Stimulated activated CD8-positive, alpha-beta memory T cell treated with anti-CD3 and anti-CD28 coated beads, Interleukin-15, amount 100 ng/mL, for 24 hours (primary cell): ENCODE data around the gene OPCML.

Experiments
- DNase-seq: peaks from one replicate; pipeline ENCODE4 v3.0.0-alpha.2; 2020; ENCODE audit warnings: low read depth

Gene OPCML

GRCh38 chr11:133541021-133541719, 8.9 kb upstream of the OPCML start:
- no peak for DNase-seq

GRCh38 chr11:133536198-133536597, 3.9 kb upstream of the OPCML start:
- DNase-seq: no peak

- DNase-seq: no peak
Observed at GRCh38 chr11:133533205-133533604, 904 bp upstream of the OPCML start.

DNA sequence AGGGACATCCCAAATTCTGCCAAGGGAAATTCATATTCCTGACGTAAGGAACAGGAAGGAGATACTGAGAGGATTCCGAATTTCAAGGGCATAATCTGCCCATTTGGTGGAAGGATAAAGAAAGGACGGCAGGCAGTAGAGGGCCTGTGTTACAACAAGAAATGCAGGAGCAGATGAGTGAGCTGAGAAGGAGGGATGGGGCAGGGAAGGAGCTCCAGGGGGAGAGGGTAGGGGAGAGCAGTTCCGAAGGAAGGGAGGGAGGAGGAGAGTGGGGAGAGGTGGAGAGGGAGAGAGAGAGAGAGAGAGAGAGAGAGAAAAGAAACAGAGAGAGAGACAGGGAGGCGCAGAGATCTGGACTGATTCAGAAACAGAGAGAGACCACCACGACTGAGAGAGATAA, 843 bp downstream of the OPCML start:
- no peak for DNase-seq

- DNase-seq: no peak
Observed at GRCh38 chr11:133530501-133530835, 1.8 kb downstream of the OPCML start.

GRCh38 chr11:133529807-133530500, 2.3 kb downstream of the OPCML start:
- no peak for DNase-seq

DNA sequence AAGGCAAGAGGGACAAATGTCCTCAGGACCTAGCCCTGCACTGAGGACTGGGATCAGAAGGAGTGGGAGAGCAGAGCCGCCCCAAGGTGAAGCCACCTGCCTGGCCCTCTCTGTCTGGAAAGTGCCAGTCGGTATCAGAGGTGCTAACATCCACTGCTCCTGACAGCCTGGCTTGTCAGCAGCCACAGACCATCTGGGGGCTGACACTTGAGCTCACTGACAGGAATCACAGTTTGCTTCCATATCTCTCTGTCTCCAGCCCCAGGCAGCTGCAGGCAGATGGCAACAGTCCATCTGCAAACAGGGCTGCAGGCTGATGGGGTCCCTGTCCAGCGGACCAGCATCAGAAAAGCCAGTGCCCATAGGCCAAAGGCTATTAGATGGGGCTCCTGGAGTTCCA, 5.5 kb downstream of the OPCML start:
- DNase-seq: no peak

- no peak for DNase-seq
Observed at GRCh38 chr11:133525976-133526375, 6.3 kb downstream of the OPCML start.

- DNase-seq: no peak
Observed at GRCh38 chr11:133524488-133524887, 7.8 kb downstream of the OPCML start.

GRCh38 chr11:133522344-133522743, 10.0 kb downstream of the OPCML start:
- no peak for DNase-seq

DNA sequence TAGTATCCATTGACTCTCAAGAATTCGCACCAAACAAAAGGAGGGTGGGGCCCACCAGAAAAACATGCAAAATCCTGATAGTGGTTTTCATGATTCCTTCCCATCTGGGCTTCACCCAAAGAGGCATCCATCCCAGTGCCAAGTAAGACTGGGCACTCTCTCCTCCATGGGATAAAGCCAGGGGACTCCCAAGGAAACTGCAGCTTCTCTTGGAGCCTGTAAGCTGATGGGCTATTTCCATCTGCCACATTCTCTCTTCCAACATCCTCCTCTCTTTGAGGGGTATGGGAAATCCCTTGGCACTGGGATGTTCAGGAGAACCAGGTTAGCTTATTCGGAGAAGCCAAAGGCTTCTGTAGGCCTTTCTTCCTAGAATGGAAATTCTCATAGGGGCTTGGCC, 10.8 kb downstream of the OPCML start:
- DNase-seq: no peak

DNA sequence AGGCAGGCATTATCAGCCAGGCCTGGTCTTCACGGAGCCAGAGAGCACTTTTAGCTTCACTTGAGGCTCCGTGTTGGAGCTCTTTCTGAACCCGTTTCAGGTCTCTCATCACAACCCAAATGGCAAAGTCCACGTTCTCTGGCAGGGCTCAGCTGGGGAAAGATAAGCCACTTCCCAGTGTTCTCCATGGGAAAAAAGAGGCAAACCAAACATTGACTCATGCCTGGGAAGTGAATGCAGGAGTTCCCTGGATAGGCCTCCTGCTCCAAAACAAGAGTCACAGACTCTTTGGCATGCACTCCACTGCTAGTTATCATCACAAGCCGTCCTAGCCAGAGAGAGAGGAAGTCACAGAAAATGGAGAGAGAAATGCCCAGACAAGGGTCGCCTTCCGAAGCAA, 11.6 kb downstream of the OPCML start:
- DNase-seq: no peak

DNA sequence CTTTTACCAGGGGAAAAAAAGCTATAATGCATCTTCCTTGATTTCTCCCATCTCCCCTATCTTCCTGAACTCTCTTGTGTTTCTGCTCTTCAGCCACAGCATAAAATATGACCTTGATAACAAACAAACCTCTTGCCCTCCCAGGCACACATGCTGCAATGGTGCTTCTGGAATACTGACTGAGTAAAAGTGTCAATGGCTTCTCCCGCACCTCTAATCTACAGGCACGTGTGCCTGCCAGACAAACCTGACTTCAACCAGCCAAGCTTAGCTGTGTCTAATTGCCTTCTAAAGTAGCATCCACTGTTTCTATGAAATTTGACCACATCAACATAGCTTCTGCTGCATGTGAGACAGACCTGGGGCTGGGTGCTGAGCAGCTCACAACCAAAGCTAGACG, 12.7 kb downstream of the OPCML start:
- no peak for DNase-seq

DNA sequence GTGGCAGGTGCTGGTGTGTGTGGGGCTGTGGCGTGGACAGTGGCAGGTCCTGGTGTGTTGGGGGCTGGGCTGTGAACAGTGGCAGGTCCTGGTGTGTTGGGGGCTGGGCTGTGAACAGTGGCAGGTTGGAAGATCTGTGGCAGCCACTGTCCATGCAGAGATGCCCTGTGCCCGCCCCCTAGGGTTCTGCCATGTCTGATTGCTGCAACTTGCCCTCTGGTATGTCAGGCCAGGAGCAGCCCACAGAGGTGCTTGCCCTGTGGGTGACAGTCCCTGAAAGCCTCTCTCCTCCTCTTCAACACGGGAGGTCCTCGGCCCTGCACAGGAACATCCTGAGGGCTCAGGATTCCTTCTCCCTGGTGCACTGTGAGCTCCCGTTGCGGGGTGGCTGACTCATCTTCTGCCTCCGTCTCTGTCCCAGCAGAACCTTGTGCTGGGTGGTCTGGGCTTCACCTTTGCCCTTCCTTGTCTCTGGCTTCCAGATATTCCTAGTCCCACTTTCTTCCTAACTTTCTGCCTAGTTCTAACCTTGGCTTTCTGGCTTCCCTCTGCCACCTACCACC, 13.5 kb downstream of the OPCML start:
- DNase-seq: no peak

DNA sequence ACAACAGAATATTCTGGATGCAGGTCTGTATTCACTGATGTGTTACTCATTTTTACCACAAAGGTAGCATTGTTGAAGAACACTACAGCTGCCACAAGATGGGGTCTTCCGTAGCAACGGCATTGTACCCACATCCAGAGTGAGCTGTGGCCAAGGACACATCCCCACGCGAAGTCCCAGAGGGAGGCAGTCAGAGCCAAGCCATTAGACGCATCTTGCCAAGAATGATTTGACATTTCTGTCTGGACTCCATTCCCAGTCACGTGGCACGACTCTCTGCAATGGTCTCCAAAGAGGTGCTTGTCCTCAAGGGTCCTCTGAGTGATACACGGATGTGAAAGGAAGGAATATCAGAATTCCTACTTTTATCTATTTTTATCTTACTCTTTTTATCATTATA, 15.5 kb downstream of the OPCML start:
- DNase-seq: no peak

- DNase-seq: no peak
Observed at GRCh38 chr11:133515107-133515506, 17.2 kb downstream of the OPCML start.

DNA sequence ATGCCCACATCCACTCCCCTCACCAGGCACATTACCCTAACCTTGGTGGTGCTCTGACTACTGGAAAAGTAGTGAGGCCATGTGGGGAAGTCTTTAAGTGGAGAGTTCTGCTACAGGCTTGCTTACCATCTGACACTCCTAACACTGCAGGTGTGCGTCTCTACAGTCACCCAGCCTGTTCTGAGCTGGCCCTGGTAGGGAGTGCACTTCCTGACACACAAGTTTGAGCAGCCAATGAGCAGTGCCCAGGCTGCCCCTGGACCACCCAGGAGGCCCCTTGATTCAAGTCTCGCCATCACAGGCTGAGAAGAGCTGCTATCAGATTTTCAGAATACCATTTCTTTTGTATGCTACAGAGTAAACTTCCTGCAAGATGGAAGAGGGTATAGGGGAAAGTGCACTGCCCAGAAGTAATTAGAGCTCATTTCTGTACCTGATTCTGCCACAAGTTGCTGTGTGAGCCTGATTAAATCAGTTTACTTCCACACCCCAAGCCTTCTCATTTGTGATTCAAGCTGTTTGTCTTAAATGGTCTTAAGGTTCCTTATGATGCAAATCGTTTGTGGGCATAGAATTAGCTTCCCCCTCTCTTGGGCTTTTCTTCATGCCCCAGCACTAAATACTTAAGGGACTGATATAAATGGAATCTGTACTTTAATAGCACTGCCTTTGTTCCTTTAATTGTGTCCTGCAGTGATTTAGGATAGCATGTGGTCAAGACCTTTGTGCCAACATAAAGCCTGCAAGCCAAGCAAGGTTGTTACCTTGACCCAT, 22.2 kb downstream of the OPCML start:
- DNase-seq: no peak

DNA sequence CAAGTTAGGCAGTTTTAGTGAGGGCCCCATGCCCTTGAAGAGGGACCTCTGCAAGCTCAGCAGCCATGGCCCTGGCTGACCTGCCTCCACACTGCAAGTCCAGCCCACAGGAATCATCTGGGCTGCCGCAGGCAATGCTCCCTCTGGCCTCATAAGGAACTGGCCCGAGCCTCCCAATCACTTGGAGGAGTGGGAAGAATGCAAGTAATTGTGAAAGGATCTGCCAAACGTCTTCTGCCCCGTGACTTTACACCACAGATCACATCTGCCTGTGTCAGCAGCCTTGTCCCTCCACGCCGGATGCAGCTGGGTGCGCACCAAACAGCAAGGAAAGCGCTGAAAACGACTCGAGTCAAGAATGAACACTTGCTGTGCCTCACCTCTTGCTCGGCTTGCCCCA, 23.8 kb downstream of the OPCML start:
- DNase-seq: no peak

DNA sequence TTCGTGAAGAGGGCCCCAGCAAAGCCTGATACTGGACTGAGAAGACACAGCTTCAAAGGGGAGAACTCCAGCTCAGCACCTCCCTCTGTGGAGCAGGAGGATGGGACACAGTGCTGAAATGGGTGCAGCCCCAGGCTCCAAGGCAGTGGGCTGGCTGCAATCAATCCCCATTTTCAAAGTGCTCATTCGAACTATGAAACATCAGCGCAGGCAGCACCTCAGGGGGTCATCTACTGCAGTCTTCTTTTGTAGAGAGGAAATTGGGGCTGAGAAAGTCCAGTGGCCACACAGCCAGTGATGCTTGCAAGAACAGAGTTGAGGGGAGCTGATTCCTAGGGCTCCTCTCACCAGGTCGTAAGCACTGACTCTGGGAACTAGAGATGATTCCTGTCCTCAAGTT, 25.1 kb downstream of the OPCML start:
- no peak for DNase-seq

GRCh38 chr11:133506551-133507094, 25.7 kb downstream of the OPCML start:
- DNase-seq: no peak

DNA sequence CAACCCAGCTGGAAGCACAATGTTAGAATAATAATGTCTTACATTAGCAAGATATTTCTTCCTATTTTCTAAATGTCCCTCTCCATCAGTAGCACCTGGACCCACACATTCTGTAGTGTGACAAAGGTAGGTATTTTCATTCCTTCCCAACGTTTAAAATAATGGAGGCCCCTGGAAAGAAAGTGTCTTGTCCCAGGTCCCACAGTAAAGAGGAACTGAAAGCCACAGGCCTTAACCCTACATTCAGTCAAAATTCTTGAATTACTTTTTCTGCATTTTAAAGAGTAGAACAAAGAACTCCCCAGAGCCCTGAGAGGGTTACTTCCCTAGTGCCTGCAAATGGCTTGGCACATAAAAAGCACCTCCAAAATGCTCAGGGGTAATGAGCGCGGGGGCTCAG, 26.3 kb downstream of the OPCML start:
- DNase-seq: no peak

GRCh38 chr11:133504906-133505305, 27.4 kb downstream of the OPCML start:
- no peak for DNase-seq

DNA sequence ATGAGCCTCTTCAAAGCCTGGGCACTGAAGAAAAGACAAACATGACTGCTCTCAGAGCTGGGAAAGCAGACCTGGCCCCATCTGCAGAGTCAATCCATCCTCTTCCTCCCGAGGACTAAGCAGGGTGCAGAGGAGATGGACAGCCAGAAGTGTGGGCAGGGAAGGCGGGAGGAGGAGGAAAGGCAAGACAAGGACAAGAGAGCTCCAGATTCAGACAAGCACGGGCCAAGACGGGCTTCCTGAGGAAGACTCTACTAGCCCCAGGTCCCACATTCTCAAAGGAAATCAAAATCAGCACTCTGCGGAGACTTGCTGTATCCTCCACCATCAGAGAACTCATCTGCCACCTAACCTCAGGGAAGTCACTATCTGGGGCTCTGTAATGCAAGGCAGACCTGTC, 28.5 kb downstream of the OPCML start:
- no peak for DNase-seq
